ENCODE measurements around the gene TPCN2. TPM values are rescaled to one million over a fixed set of nuclear protein-coding genes. Genes with fewer than 3 reads are reported as not detected.

The TPCN2 gene
- total and polyA plus RNA-seq, 9 of the 15 experiments (the other 6 are each of a cell fraction or from before 2014, with no cell fraction given): 0.66 to 10.2 (median 4.6) TPM

DNA sequence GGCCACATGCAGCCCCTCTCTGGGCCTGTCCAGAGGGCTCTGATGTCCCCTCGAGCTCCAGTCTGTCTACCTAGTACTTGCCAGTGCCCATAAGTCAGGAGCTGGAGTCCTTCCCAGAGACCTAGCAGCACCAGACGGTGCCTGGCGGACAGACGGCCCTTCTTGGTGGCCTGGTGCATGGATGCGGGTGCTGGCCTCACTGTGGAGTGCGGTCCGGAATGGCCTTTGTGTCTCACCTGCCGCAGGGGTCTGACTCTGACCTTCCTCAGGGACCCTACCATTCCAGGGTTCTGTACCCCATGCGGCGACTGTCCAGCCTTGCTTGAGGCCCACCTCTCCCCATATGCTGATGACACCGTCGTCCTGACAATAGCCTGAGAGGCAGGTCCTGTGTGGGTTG lies 77.6 kb downstream of the TPCN2 start (continued):
- no peak for TF ChIP-seq ELF4 (CRISPR knock-in tag; IDR thresholded peaks at IDR 0.05)
- no peak for TF ChIP-seq SMARCC2 (IDR thresholded peaks at IDR 0.05; ENCODE audit: low read depth)
- no peak for TF ChIP-seq ZNF23 (CRISPR knock-in tag; IDR thresholded peaks at IDR 0.05)
- no peak for TF ChIP-seq ZNF134 (CRISPR knock-in tag; conservative IDR thresholded peaks at IDR 0.05)
- TF ChIP-seq, protein P1, sequence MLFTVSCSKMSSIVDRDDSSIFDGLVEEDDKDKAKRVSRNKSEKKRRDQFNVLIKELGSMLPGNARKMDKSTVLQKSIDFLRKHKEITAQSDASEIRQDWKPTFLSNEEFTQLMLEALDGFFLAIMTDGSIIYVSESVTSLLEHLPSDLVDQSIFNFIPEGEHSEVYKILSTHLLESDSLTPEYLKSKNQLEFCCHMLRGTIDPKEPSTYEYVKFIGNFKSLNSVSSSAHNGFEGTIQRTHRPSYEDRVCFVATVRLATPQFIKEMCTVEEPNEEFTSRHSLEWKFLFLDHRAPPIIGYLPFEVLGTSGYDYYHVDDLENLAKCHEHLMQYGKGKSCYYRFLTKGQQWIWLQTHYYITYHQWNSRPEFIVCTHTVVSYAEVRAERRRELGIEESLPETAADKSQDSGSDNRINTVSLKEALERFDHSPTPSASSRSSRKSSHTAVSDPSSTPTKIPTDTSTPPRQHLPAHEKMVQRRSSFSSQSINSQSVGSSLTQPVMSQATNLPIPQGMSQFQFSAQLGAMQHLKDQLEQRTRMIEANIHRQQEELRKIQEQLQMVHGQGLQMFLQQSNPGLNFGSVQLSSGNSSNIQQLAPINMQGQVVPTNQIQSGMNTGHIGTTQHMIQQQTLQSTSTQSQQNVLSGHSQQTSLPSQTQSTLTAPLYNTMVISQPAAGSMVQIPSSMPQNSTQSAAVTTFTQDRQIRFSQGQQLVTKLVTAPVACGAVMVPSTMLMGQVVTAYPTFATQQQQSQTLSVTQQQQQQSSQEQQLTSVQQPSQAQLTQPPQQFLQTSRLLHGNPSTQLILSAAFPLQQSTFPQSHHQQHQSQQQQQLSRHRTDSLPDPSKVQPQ (CRISPR knock-in tag; IDR thresholded peaks at IDR 0.05; ENCODE audit: borderline replicate concordance): no peak
- TF ChIP-seq EGR1 (conservative IDR thresholded peaks at IDR 0.05): no peak
- no peak for TF ChIP-seq FOXJ3 (CRISPR knock-in tag; IDR thresholded peaks at IDR 0.05)
- TF ChIP-seq, protein P2, sequence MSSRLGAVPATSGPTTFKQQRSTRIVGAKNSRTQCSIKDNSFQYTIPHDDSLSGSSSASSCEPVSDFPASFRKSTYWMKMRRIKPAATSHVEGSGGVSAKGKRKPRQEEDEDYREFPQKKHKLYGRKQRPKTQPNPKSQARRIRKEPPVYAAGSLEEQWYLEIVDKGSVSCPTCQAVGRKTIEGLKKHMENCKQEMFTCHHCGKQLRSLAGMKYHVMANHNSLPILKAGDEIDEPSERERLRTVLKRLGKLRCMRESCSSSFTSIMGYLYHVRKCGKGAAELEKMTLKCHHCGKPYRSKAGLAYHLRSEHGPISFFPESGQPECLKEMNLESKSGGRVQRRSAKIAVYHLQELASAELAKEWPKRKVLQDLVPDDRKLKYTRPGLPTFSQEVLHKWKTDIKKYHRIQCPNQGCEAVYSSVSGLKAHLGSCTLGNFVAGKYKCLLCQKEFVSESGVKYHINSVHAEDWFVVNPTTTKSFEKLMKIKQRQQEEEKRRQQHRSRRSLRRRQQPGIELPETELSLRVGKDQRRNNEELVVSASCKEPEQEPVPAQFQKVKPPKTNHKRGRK (tag; IDR thresholded peaks at IDR 0.05): no peak

Measured in K562 (cell line).